ENCODE results near the gene LARP6. TPM values are rescaled to one million over a fixed set of nuclear protein-coding genes. Genes with fewer than 3 reads are reported as not detected.

Gene LARP6
- total and polyA plus RNA-seq, 2 donors (not counting 1 experiment from before 2014, with no cell fraction given), result not detected

- 98% methylated on average over 6 of the region's 11 CpGs for WGBS (ENCODE audit: insufficient coverage)
- ATAC-seq (ENCODE audit: low read depth) (no peak), DNase-seq (no peak)
- Mint-ChIP-seq H3K27ac (no peak overlapping the region), H3K9me3 (ENCODE audit: insufficient read depth) (no peaks in the 10 kb centered on the region), H3K4me3 (peak overlapping the region; percentile 62), H3K27me3 (peaks cover 60% of the 10 kb centered on the region), H3K4me1 (peaks cover 11% of the 10 kb centered on the region)
- POLR2A ChIA-PET, result no interaction called here
- Histone ChIP-seq H2AFZ (ENCODE audit: insufficient read depth, low read depth, low read length, poor library complexity, severe bottlenecking) (no peak overlapping the region), H3K79me2 (ENCODE audit: control insufficient read depth, insufficient read depth, low read length) (no peaks in the 10 kb centered on the region), H3K9ac (ENCODE audit: low read length) (no peak overlapping the region), H3K4me2 (replicated peaks; ENCODE audit: low read depth, low read length, poor library complexity, severe bottlenecking) (no peak overlapping the region), H3K4me1 (ENCODE audit: control insufficient read depth in 2 of 2, insufficient read depth in 2 of 2, low read length in 2 of 2) (peaks cover 0 to 9% of the 10 kb centered on the region in 2 donors), H3K27me3 (replicated peaks in 1 of 4; ENCODE audit: control extremely low read depth in 1 of 4, control insufficient read depth in 3 of 4, insufficient read depth in 4 of 4, low read length in 3 of 4) (peaks cover 0 to 24% (median 20%) of the 10 kb centered on the region in 4 experiments), H3K9me3 (ENCODE audit: control extremely low read depth in 1 of 3, control insufficient read depth in 2 of 3, insufficient read depth in 1 of 3, low read length in 2 of 3) (peaks cover 0 to 2% (median 0%) of the 10 kb centered on the region in 3 donors), H3K27ac (ENCODE audit: low read length in 2 of 2) (no peak overlapping the region), H3K36me3 (replicated peaks in 1 of 2; ENCODE audit: control extremely low read depth in 1 of 2, control insufficient read depth in 1 of 2, extremely low read depth in 1 of 2, insufficient read depth in 2 of 2, low read length in 1 of 2) (no peaks in the 10 kb centered on the region), H3K4me3 (ENCODE audit: control extremely low read depth in 1 of 5, extremely low read depth in 1 of 5, insufficient read depth in 1 of 5, low read depth in 2 of 5, low read length in 4 of 5) (no peak overlapping the region), H4K20me1 (ENCODE audit: control insufficient read depth, insufficient read depth, low read length, poor library complexity, severe bottlenecking) (no peaks in the 10 kb centered on the region)
- intact Hi-C loops (cut with micrococcal nuclease), result no loop called here
- CTCF ChIA-PET, result interaction anchor here (0.9 to 1.1 kb wide), 3 partner anchors 13 to 28 kb away, joined by 3 to 4 read pairs (median 3); no protein-coding TSS in a partner anchor
- TF ChIP-seq EZH2 (IDR thresholded peaks at IDR 0.05; ENCODE audit: borderline replicate concordance, insufficient read depth, low read depth, low read length, poor library complexity, severe bottlenecking) (no peak), CTCF (IDR thresholded peaks at IDR 0.05) (no peak)
These were observed 1.2 kb downstream of the LARP6 start for GRCh38 chr15:70852501-70853317.

GRCh38 chr15:70851889-70852288 lies 2.1 kb downstream of the LARP6 start:
- peaks cover 62% of the 10 kb centered on the region for H3K27me3 Mint-ChIP-seq
- Histone ChIP-seq H3K4me1 (ENCODE audit: control insufficient read depth in 2 of 2, insufficient read depth in 2 of 2, low read length in 2 of 2) (peaks cover 0 to 9% of the 10 kb centered on the region in 2 donors), H3K4me3 (ENCODE audit: control extremely low read depth in 1 of 5, extremely low read depth in 1 of 5, insufficient read depth in 1 of 5, low read depth in 2 of 5, low read length in 4 of 5) (no peak overlapping the region), H3K27me3 (replicated peaks in 1 of 4; ENCODE audit: control extremely low read depth in 1 of 4, control insufficient read depth in 3 of 4, insufficient read depth in 4 of 4, low read length in 3 of 4) (peaks cover 0 to 24% (median 20%) of the 10 kb centered on the region in 4 experiments), H3K9me3 (ENCODE audit: control extremely low read depth in 1 of 3, control insufficient read depth in 2 of 3, insufficient read depth in 1 of 3, low read length in 2 of 3) (peaks cover 0 to 2% (median 0%) of the 10 kb centered on the region in 3 donors), H3K27ac (ENCODE audit: low read length in 2 of 2) (no peak overlapping the region), H3K36me3 (replicated peaks in 1 of 2; ENCODE audit: control extremely low read depth in 1 of 2, control insufficient read depth in 1 of 2, extremely low read depth in 1 of 2, insufficient read depth in 2 of 2, low read length in 1 of 2) (no peaks in the 10 kb centered on the region), H4K20me1 (ENCODE audit: control insufficient read depth, insufficient read depth, low read length, poor library complexity, severe bottlenecking) (no peaks in the 10 kb centered on the region), H3K79me2 (ENCODE audit: control insufficient read depth, insufficient read depth, low read length) (no peaks in the 10 kb centered on the region), H3K9ac (ENCODE audit: low read length) (no peak overlapping the region), H3K4me2 (replicated peaks; ENCODE audit: low read depth, low read length, poor library complexity, severe bottlenecking) (no peak overlapping the region), H2AFZ (ENCODE audit: insufficient read depth, low read depth, low read length, poor library complexity, severe bottlenecking) (no peak overlapping the region)
- ChIA-PET POLR2A (no interaction called here), CTCF (interaction anchor here (0.9 to 1.1 kb wide), 3 partner anchors 12 to 27 kb away, joined by 3 to 4 read pairs (median 3); no protein-coding TSS in a partner anchor)
- WGBS (ENCODE audit: insufficient coverage), result 96% methylated on average over 6 of the region's 6 CpGs
- no peak overlapping the region for H3K27ac Mint-ChIP-seq
- H3K4me1 Mint-ChIP-seq, result peaks cover 11% of the 10 kb centered on the region
- no peak for DNase-seq
- H3K4me3 Mint-ChIP-seq, result no peak overlapping the region
- H3K9me3 Mint-ChIP-seq (ENCODE audit: insufficient read depth), result no peaks in the 10 kb centered on the region
- intact Hi-C loops (cut with micrococcal nuclease), result no loop called here
- TF ChIP-seq CTCF (IDR thresholded peaks at IDR 0.05) (no peak), EZH2 (IDR thresholded peaks at IDR 0.05; ENCODE audit: borderline replicate concordance, insufficient read depth, low read depth, low read length, poor library complexity, severe bottlenecking) (no peak)
- ATAC-seq (ENCODE audit: low read depth), result no peak
